ENCODE results near the gene MBD5.

GRCh38 chr2:148251993-148252392, 231.1 kb downstream of the MBD5 start:
- TF ChIP-seq CTCF (IDR thresholded peaks at IDR 0.05) = no peak
- no peak for TF ChIP-seq EZH2 (IDR thresholded peaks at IDR 0.05; ENCODE audit: borderline replicate concordance, insufficient read depth, low read depth, low read length, poor library complexity, severe bottlenecking)
